ENCODE measurements around the gene ZNF441. TPM values are rescaled to one million over a fixed set of nuclear protein-coding genes. Genes with fewer than 3 reads are reported as not detected.
"Not testable (repeated sequence)": the region's sequence is repeated elsewhere in the genome, so short reads cannot be mapped to it uniquely, and the experiment has no call there.

The ZNF441 gene
- polyA plus RNA-seq, 1 donor = 7.4 TPM

DNA sequence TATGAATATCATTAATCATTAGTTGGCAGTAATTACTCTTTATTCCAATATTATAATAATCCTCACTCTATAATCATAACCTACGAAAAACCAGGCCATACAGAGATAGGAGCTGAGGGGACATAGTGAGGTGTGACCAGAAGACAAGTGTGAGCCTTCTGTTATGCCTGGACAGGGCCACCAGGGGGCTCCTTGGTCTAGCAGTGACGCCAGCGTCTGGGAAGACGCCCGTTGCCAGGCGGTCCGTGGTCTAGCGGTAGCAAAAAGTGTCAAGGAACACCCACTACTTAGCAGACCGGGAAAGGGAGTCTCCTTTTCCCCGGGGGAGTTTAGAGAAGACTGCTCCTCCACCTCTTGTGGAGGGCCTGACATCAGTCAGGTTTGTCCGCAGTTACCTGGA lies 4.7 kb downstream of the ZNF441 start:
- not testable (repeated sequence) for DNase-seq; H3K27ac ChIP-seq (ENCODE audit: low read length); H3K4me3 ChIP-seq (ENCODE audit: low read length); H3K27me3 ChIP-seq (ENCODE audit: control insufficient read depth, insufficient read depth, low read length); H3K36me3 ChIP-seq (ENCODE audit: control insufficient read depth, insufficient read depth, low read length)
- Histone ChIP-seq H3K9me3 (ENCODE audit: control insufficient read depth, low read depth, low read length) (peaks cover 24% of the 10 kb centered on the region), H3K4me1 (ENCODE audit: control insufficient read depth, insufficient read depth, low read length) (peaks cover 11% of the 10 kb centered on the region)
- WGBS (ENCODE audit: insufficient coverage, low lambda C conversion rate) = no CpG with 5 or more reads among the region's 11 CpGs

DNA sequence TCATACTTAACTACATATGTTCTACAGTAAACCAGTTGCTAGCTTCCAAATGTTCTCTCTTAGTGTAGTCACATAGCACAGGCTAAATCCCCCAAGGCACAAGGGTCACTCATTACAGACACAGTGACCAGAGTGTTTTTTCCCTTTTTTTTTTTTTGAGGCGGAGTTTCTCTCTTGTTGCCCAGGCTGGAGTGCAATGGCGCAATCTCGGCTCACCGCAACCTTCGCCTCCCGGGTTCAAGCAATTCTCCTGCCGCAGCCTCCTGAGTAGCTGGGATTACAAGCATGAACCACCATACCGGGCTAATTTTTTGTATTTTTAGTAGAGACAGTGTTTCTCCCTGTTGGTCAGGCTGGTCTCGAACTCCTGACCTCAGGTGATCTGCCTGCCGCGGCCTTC lies 9.9 kb downstream of the ZNF441 start:
- H3K27me3 ChIP-seq (ENCODE audit: control insufficient read depth, insufficient read depth, low read length); DNase-seq; H3K4me1 ChIP-seq (ENCODE audit: control insufficient read depth, insufficient read depth, low read length); H3K27ac ChIP-seq (ENCODE audit: low read length); H3K4me3 ChIP-seq (ENCODE audit: low read length): not testable (repeated sequence)
- Histone ChIP-seq H3K36me3 (ENCODE audit: control insufficient read depth, insufficient read depth, low read length) (peaks cover 36% of the 10 kb centered on the region), H3K9me3 (ENCODE audit: control insufficient read depth, low read depth, low read length) (peaks cover 32% of the 10 kb centered on the region)
- no CpG with 5 or more reads among the region's 11 CpGs for whole genome bisulfite sequencing (ENCODE audit: insufficient coverage, low lambda C conversion rate)

DNA sequence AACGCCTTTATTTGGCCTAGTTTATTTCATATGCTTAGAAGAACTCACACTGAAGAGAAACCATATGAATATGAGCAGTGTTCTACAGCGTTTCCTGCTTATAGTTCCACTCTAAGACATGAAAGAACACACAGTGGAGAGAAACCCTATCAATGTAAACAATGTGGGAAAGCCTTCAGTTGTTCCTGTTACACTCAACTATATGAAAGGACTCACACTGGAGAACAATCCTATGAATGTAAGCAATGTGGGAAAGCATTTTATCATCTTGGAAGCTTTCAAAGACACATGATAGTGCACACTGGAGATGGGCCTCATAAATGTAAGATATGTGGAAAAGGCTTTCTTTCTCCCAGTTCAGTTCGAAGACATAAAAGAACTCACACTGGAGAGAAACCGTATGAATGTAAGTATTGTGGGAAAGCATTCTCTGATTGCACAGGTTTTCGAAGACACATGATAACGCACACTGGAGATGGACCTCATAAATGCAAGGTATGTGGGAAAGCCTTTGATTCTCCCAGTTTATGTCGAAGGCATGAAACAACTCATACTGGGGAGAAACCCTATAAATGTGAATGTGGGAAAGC lies 13.7 kb downstream of the ZNF441 start:
- Histone ChIP-seq H3K27me3 (ENCODE audit: control insufficient read depth, insufficient read depth, low read length) (no peaks in the 10 kb centered on the region), H3K4me1 (ENCODE audit: control insufficient read depth, insufficient read depth, low read length) (no peaks in the 10 kb centered on the region), H3K36me3 (ENCODE audit: control insufficient read depth, insufficient read depth, low read length) (peaks cover 36% of the 10 kb centered on the region), H3K27ac (ENCODE audit: low read length) (no peak overlapping the region), H3K4me3 (ENCODE audit: low read length) (no peak overlapping the region), H3K9me3 (ENCODE audit: control insufficient read depth, low read depth, low read length) (peaks cover 37% of the 10 kb centered on the region)
- DNase-seq = no peak
- 100% methylated on average over 2 of the region's 7 CpGs for WGBS (ENCODE audit: insufficient coverage, low lambda C conversion rate)

DNA sequence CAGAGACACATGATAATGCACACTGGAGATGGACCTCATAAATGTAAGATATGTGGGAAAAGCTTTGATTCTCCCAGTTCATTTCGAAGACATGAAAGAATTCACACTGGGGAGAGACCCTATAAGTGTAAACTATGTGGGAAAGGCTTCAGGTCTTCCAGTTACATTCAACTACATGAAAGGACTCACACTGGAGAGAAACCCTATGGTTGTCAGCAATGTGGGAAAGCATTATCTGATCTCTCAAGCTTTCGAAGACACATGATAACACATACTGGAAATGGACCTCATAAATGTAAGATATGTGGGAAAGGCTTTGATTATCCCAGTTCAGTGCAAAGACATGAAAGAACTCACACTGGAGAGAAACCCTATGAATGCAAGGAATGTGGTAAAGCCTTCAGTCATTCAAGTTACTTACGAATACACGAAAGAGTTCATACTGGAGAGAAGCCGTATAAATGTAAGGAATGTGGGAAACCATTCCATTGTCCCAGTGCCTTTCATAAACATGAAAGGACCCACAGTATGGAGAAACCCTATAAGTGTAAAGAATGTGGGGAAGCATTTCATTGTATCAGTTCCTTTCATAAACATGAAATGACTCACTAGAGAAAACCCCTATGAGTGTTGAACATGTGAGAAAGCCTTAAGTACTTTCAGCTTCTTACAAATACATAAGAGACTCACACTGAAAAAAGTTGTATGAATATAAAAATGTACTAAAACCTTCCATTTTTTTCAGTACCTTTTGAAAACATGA lies 14.7 kb downstream of the ZNF441 start:
- peaks cover 36% of the 10 kb centered on the region for H3K36me3 ChIP-seq (ENCODE audit: control insufficient read depth, insufficient read depth, low read length)
- no peak overlapping the region for H3K27ac ChIP-seq (ENCODE audit: low read length)
- peaks cover 37% of the 10 kb centered on the region for H3K9me3 ChIP-seq (ENCODE audit: control insufficient read depth, low read depth, low read length)
- WGBS (ENCODE audit: insufficient coverage, low lambda C conversion rate) = 100% methylated on average over 1 of the region's 5 CpGs
- H3K27me3 ChIP-seq (ENCODE audit: control insufficient read depth, insufficient read depth, low read length) = no peaks in the 10 kb centered on the region
- DNase-seq = no peak
- H3K4me3 ChIP-seq (ENCODE audit: low read length) = no peak overlapping the region
- H3K4me1 ChIP-seq (ENCODE audit: control insufficient read depth, insufficient read depth, low read length) = no peaks in the 10 kb centered on the region

DNA sequence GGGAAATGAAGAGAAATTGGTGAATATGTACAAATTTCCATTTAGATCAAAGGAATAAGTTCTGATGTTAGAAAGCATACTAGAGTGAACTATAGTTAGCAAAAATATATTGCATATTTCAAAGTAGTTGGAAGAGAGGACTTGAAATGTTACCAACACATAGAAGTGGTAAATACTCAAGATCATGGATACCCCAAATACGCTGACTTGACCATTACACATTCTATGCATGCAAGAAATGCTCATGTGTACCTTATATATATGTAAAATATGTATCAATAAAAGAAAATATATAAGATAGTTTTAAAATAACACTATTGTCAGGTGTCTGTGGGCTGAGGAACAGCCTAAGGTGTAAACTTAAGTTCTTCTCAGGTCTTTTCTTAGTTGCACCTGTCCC lies 17.0 kb downstream of the ZNF441 start:
- H3K9me3 ChIP-seq (ENCODE audit: control insufficient read depth, low read depth, low read length) = peaks cover 34% of the 10 kb centered on the region
- no peak overlapping the region for H3K4me3 ChIP-seq (ENCODE audit: low read length)
- no peaks in the 10 kb centered on the region for H3K4me1 ChIP-seq (ENCODE audit: control insufficient read depth, insufficient read depth, low read length)
- no peak for DNase-seq
- WGBS (ENCODE audit: insufficient coverage, low lambda C conversion rate) = no CpG with 5 or more reads among the region's 1 CpG
- H3K27me3 ChIP-seq (ENCODE audit: control insufficient read depth, insufficient read depth, low read length) = no peaks in the 10 kb centered on the region
- H3K36me3 ChIP-seq (ENCODE audit: control insufficient read depth, insufficient read depth, low read length) = peaks cover 27% of the 10 kb centered on the region
- no peak overlapping the region for H3K27ac ChIP-seq (ENCODE audit: low read length)

DNA sequence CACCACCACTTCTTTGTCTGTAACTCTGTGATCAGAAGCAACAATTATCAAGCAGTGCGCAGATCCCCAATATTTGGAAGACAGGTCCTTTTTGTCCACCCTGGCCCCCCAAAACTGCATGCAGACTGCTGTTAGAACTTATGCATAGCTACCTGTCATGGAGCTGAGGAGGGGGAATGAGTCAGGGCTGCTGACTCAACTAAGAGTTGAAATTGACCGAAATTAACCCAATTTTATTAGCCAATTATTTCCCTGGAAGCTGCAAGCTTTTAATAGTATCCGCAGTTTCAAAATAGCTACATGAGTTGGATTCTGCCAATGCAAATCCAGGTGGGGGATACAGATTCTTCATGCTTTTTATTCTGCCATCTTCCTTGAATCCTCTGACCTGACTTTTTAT lies 17.6 kb downstream of the ZNF441 start:
- no peak overlapping the region for H3K4me3 ChIP-seq (ENCODE audit: low read length)
- peaks cover 21% of the 10 kb centered on the region for H3K36me3 ChIP-seq (ENCODE audit: control insufficient read depth, insufficient read depth, low read length)
- H3K27ac ChIP-seq (ENCODE audit: low read length) = no peak overlapping the region
- WGBS (ENCODE audit: insufficient coverage, low lambda C conversion rate) = no CpG with 5 or more reads among the region's 3 CpGs
- H3K4me1 ChIP-seq (ENCODE audit: control insufficient read depth, insufficient read depth, low read length) = no peaks in the 10 kb centered on the region
- H3K27me3 ChIP-seq (ENCODE audit: control insufficient read depth, insufficient read depth, low read length) = no peaks in the 10 kb centered on the region
- peaks cover 34% of the 10 kb centered on the region for H3K9me3 ChIP-seq (ENCODE audit: control insufficient read depth, low read depth, low read length)
- DNase-seq = no peak

DNA sequence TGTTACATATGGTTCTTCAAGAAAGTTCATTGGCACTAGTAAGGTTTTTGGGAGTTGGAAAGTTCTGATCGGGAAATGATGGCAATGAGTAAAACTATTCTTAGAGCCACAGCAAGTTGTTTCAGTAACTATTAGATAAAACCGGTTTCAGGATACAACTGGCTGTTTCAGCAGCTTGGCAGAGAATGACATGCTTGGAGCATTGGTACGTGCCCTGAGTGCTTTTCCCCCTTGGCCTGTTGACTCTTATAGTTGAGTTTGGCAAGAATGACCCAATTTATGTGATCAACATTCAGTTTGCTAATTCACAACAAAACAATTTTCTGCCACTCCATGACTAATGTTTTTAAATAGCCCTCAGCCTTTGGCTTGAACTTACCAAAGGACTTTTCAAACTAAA lies 20.7 kb downstream of the ZNF441 start:
- DNase-seq = no peak
- no peaks in the 10 kb centered on the region for H3K4me1 ChIP-seq (ENCODE audit: control insufficient read depth, insufficient read depth, low read length)
- H3K27ac ChIP-seq (ENCODE audit: low read length) = no peak overlapping the region
- H3K36me3 ChIP-seq (ENCODE audit: control insufficient read depth, insufficient read depth, low read length) = no peaks in the 10 kb centered on the region
- no peak overlapping the region for H3K4me3 ChIP-seq (ENCODE audit: low read length)
- H3K9me3 ChIP-seq (ENCODE audit: control insufficient read depth, low read depth, low read length) = peaks cover 35% of the 10 kb centered on the region
- no peaks in the 10 kb centered on the region for H3K27me3 ChIP-seq (ENCODE audit: control insufficient read depth, insufficient read depth, low read length)
- WGBS (ENCODE audit: insufficient coverage, low lambda C conversion rate) = 100% methylated on average over 1 of the region's 3 CpGs

DNA sequence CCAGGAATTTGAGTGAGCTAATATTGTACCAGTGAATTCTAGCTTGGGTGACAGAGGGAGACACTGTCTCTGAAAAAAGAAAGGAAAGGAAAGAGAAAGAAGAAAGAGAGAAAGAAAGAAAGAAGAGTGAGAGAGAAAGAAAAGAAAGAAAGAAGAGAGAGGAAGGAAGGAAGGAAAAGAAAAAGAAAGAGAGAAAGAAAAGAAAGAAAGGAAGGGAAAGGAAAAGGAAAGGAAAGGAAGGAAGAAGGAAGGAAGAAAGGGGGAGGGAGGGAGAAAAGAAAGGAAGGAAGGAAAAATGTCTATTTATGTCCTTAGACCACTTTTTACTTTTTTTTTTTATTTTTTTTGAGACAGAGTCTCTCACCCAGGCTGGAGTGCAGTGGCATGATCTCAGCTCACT lies 26.1 kb downstream of the ZNF441 start:
- DNase-seq = no peak
- no peaks in the 10 kb centered on the region for H3K27me3 ChIP-seq (ENCODE audit: control insufficient read depth, insufficient read depth, low read length)
- no peaks in the 10 kb centered on the region for H3K36me3 ChIP-seq (ENCODE audit: control insufficient read depth, insufficient read depth, low read length)
- no peak overlapping the region for H3K27ac ChIP-seq (ENCODE audit: low read length)
- H3K9me3 ChIP-seq (ENCODE audit: control insufficient read depth, low read depth, low read length) = peaks cover 16% of the 10 kb centered on the region
- no peak overlapping the region for H3K4me3 ChIP-seq (ENCODE audit: low read length)
- H3K4me1 ChIP-seq (ENCODE audit: control insufficient read depth, insufficient read depth, low read length) = peaks cover 8% of the 10 kb centered on the region

DNA sequence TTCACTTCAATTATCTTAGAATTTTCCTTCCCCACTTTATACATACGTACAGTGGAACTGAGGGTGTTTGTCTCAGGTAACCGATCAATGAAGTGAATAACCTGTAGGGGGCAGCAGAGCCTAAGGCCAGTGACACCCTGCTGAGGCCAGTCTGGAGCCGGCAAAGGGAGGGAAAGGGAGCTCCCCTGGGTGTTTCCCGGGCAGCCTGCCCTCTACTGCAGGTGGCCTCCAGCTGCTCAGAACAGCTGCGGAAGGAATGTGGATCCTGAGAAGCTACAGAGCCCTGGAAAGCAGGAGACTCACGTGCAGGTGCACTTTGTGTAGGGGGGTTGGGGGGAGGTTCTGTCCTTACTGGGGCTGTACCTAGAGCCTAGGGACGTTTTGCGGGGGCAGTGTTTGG lies 30.7 kb downstream of the ZNF441 start:
- WGBS (ENCODE audit: insufficient coverage, low lambda C conversion rate) = no CpG with 5 or more reads among the region's 8 CpGs
- H3K36me3 ChIP-seq (ENCODE audit: control insufficient read depth, insufficient read depth, low read length) = no peaks in the 10 kb centered on the region
- no peaks in the 10 kb centered on the region for H3K9me3 ChIP-seq (ENCODE audit: control insufficient read depth, low read depth, low read length)
- no peak overlapping the region for H3K27ac ChIP-seq (ENCODE audit: low read length)
- no peaks in the 10 kb centered on the region for H3K27me3 ChIP-seq (ENCODE audit: control insufficient read depth, insufficient read depth, low read length)
- H3K4me1 ChIP-seq (ENCODE audit: control insufficient read depth, insufficient read depth, low read length) = peaks cover 11% of the 10 kb centered on the region
- DNase-seq = peak; percentile 88 to 89
- no peak overlapping the region for H3K4me3 ChIP-seq (ENCODE audit: low read length)

DNA sequence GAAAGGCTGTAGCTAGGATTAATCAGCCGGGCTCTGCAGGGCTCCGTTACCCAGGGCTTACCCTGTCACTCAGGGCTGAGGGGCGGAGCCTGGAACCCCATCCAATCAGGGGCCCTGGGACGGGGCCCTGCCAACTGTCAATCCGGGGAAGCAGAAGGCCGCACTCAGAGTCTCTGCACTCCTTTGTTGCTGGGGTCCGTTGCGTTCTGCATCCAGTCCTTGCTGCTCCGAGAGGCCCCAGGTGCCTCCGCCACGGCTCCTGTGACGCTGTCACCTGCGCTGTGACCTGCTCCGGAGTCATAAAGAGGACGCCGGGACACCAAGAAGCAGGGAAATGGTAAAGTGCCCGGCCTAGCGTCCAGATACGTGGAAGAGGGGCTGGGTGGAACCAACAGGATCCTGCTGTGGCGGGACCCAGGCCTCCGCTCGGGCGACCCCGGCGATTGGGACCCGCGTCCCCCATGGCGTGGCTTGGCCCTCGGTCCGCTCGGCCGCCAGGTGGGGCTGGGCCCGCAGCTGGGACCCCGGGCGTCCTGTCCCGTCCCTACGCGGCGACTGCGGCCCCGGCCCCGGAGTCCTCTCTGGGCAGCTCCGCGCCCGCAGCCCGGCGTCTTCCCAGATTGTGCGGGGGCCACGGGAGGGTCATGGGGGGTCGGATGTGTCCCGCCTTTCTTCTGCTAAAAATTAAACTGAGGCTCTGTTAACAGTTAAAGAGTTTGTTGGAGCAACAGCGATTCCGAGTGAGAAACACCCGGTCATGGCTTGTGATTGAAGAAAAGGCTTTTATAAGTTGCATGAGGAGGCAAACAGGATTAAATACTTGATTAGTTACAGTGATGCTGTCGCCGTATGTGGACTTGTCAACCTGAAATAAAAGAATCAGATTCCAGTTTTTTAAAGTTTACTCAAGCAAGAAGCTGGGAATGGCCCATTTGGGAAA lies 31.9 kb downstream of the ZNF441 start, which contains the start of gene ZNF491:
ZNF491 (plus strand) TSS at position 133 of the 940 bp plus-strand sequence. CDS start 7,431 bp downstream, outside the sequence.
- 0% methylated on average over 1 of the region's 56 CpGs for WGBS (ENCODE audit: insufficient coverage, low lambda C conversion rate)
- peak; percentile 84 to 92 for DNase-seq
- Histone ChIP-seq H3K4me3 (ENCODE audit: low read length) (peak within 1 kb of the TSS; percentile 71), H3K27ac (ENCODE audit: low read length) (peak within 1 kb of the TSS; percentile 74), H3K4me1 (ENCODE audit: control insufficient read depth, insufficient read depth, low read length) (peaks cover 11% of the 10 kb centered on the region), H3K9me3 (ENCODE audit: control insufficient read depth, low read depth, low read length) (no peaks in the 10 kb centered on the region), H3K27me3 (ENCODE audit: control insufficient read depth, insufficient read depth, low read length) (no peaks in the 10 kb centered on the region), H3K36me3 (ENCODE audit: control insufficient read depth, insufficient read depth, low read length) (no peaks in the 10 kb centered on the region)
